Breast epithelium (tissue), 3 donors: ENCODE data around the gene STXBP4.

Experiments used
- POLR2A ChIP-seq: fragments of 450-650 bp; IDR thresholded peaks from one replicate; pipeline ENCODE4 v1.6.1; 2016; ENCODE audit warnings: antibody characterized with exemption, mild to moderate bottlenecking, moderate library complexity
- POLR2AphosphoS5 ChIP-seq, 3 donors: sonication (generic); formaldehyde crosslinking; IDR thresholded peaks; one replicate each; pipeline ENCODE4 v1.6.1; 2017; ENCODE audit warnings: antibody characterized with exemption in 3 of 3
- TF ChIP-seq, protein P1 (sequence below), 3 donors: fragments of 450-650 bp; IDR thresholded peaks; one replicate each; pipeline ENCODE4 v1.5.1; 2016 to 2017; ENCODE audit warnings: antibody characterized with exemption in 3 of 3, mild to moderate bottlenecking in 3 of 3, moderate library complexity in 3 of 3

DNA sequence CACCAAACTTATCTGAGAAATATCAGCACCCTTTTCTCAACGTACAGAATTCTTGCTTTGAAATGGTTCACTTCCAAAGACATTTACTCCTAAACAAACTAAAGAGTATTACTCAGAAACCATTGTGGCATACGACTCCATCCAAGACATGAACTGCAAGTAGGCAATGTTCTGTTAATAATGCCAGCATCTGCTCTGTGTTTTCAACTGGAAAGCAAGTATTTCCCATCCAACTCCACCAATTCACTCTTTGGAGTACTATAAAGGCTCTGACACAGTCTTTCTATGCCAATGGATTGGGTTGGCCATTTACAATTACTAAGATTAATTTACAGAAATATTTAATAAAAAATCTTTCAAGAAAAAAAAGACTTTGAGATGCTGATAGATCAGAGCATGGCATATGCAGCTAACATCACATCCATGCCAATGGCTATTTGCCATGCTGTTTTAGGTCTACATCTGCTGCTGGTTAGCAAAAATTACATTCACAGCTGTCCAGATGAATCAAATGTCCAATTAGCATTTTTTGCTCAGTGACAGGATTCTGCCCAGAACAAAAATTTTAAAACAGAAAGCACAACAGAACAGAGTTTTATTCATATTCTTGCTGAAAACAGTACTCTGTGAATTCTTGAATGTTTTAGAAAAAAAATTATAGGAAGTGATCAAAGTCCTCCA is 230.3 kb downstream of the STXBP4 start:
- TF ChIP-seq, protein P1, sequence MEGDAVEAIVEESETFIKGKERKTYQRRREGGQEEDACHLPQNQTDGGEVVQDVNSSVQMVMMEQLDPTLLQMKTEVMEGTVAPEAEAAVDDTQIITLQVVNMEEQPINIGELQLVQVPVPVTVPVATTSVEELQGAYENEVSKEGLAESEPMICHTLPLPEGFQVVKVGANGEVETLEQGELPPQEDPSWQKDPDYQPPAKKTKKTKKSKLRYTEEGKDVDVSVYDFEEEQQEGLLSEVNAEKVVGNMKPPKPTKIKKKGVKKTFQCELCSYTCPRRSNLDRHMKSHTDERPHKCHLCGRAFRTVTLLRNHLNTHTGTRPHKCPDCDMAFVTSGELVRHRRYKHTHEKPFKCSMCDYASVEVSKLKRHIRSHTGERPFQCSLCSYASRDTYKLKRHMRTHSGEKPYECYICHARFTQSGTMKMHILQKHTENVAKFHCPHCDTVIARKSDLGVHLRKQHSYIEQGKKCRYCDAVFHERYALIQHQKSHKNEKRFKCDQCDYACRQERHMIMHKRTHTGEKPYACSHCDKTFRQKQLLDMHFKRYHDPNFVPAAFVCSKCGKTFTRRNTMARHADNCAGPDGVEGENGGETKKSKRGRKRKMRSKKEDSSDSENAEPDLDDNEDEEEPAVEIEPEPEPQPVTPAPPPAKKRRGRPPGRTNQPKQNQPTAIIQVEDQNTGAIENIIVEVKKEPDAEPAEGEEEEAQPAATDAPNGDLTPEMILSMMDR (IDR thresholded peaks at IDR 0.05): no peak
- no peak for TF ChIP-seq POLR2AphosphoS5 (IDR thresholded peaks at IDR 0.05)
- TF ChIP-seq POLR2A: no peak
